Endothelial cell of umbilical vein (primary cell): ENCODE measurements around the gene NABP1.

Experiments used
- MAX ChIP-seq: IDR thresholded peaks from 2 replicates; pipeline ENCODE4 v1.6.1; 2011; ENCODE audit not compliant: insufficient read depth, insufficient read length
- POLR2AphosphoS5 ChIP-seq: IDR thresholded peaks from 2 replicates; pipeline ENCODE4 v1.6.1; 2012; ENCODE audit warnings: low read depth, mild to moderate bottlenecking, control low read depth, low read length, moderate library complexity; ENCODE audit not compliant: insufficient read depth
- TF ChIP-seq, protein P1 (sequence below), 2 donors: IDR thresholded peaks; 1 replicate in 1 of 2; 2 replicates in 1 of 2; pipeline ENCODE4 v1.5.1; 2011; ENCODE audit warnings: low read length in 2 of 2, mild to moderate bottlenecking in 2 of 2, moderate library complexity in 2 of 2, control low read depth in 1 of 2, inconsistent platforms in 1 of 2, low read depth in 1 of 2; ENCODE audit not compliant: insufficient read depth in 1 of 2; ENCODE audit errors: extremely low read depth in 1 of 2

DNA sequence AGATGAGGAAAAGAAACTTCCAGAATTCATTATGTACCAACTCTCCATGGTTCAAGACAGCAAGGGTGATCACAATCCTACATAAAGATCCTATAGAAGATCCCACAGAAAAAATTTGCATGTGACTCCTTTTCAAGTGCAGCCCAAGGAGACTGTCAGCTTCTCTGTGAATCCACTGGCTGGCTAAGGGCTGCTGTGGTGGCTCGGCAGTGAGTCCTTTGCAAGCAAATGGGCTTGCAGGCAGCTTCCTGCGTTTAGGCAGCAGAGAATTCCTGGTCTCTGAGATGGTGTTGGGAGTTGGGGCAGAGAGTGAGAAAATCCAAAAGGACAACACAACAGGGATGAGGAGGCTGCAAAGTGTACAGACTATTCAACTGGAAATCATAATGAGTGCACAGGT lies 43.4 kb downstream of the NABP1 start:
- TF ChIP-seq, protein P1, sequence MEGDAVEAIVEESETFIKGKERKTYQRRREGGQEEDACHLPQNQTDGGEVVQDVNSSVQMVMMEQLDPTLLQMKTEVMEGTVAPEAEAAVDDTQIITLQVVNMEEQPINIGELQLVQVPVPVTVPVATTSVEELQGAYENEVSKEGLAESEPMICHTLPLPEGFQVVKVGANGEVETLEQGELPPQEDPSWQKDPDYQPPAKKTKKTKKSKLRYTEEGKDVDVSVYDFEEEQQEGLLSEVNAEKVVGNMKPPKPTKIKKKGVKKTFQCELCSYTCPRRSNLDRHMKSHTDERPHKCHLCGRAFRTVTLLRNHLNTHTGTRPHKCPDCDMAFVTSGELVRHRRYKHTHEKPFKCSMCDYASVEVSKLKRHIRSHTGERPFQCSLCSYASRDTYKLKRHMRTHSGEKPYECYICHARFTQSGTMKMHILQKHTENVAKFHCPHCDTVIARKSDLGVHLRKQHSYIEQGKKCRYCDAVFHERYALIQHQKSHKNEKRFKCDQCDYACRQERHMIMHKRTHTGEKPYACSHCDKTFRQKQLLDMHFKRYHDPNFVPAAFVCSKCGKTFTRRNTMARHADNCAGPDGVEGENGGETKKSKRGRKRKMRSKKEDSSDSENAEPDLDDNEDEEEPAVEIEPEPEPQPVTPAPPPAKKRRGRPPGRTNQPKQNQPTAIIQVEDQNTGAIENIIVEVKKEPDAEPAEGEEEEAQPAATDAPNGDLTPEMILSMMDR (IDR thresholded peaks at IDR 0.05; ENCODE audit: extremely low read depth in 1 of 2, insufficient read depth in 1 of 2, low read depth in 1 of 2, low read length in 2 of 2), result no peak
- no peak for TF ChIP-seq POLR2AphosphoS5
- TF ChIP-seq MAX, result no peak
